NCI-H748 treated with DMSO at 0.1 percent for 48 hours (cell line): ENCODE results near the gene NOCT.
A peak's percentile ranks its signal among the peaks of the same experiment; 100 is the strongest.
"Not testable (repeated sequence)": the region's sequence is repeated elsewhere in the genome, so short reads cannot be mapped to it uniquely, and the experiment has no call there.

Experiments
- DNase-seq: peaks from one replicate; lab custom pipeline; 2025; lab: John Stamatoyannopoulos, UW

The NOCT gene

GRCh38 chr4:139015269-139015947 lies at the start of gene NOCT:
Gene NOCT (plus strand): TSS chr4:139015781. CDS start chr4:139015982, 201 bp downstream.
- DNase-seq = peak; percentile 42

- DNase-seq = no peak
These were observed 48.3 kb upstream of the NOCT start for GRCh38 chr4:138967313-138967712.

- DNase-seq = peak; percentile 22
These were observed 42.4 kb upstream of the NOCT start for GRCh38 chr4:138972956-138973801.

GRCh38 chr4:138975225-138975624 lies 40.4 kb upstream of the NOCT start:
- DNase-seq = no peak

GRCh38 chr4:138976526-138976925 lies 39.1 kb upstream of the NOCT start:
- no peak for DNase-seq

GRCh38 chr4:138977524-138977923 lies 38.1 kb upstream of the NOCT start:
- DNase-seq = no peak

GRCh38 chr4:138978028-138978585 lies 37.5 kb upstream of the NOCT start:
- DNase-seq = no peak

GRCh38 chr4:138978600-138978999 lies 37.0 kb upstream of the NOCT start:
- no peak for DNase-seq

GRCh38 chr4:138979742-138980141 lies 35.8 kb upstream of the NOCT start:
- DNase-seq = no peak

GRCh38 chr4:138981930-138982390 lies 33.6 kb upstream of the NOCT start:
- peak; percentile 0 for DNase-seq

GRCh38 chr4:138982754-138983153 lies 32.8 kb upstream of the NOCT start:
- DNase-seq = no peak

- no peak for DNase-seq
These were observed 31.9 kb upstream of the NOCT start for GRCh38 chr4:138983690-138984089.

- DNase-seq = no peak
These were observed 30.9 kb upstream of the NOCT start for GRCh38 chr4:138984647-138985046.

GRCh38 chr4:138992676-138993075 lies 22.9 kb upstream of the NOCT start:
- DNase-seq = no peak

- no peak for DNase-seq
These were observed 19.5 kb upstream of the NOCT start for GRCh38 chr4:138996090-138996489.

GRCh38 chr4:138999666-139000065 lies 15.9 kb upstream of the NOCT start:
- DNase-seq = no peak

- not testable (repeated sequence) for DNase-seq
These were observed 15.4 kb upstream of the NOCT start for GRCh38 chr4:139000134-139000533.

GRCh38 chr4:139001430-139001829 lies 14.2 kb upstream of the NOCT start:
- not testable (repeated sequence) for DNase-seq

GRCh38 chr4:139003668-139004067 lies 11.9 kb upstream of the NOCT start:
- not testable (repeated sequence) for DNase-seq

GRCh38 chr4:139005774-139006173 lies 9.8 kb upstream of the NOCT start:
- DNase-seq = no peak

GRCh38 chr4:139007640-139008039 lies 7.9 kb upstream of the NOCT start:
- DNase-seq = no peak

GRCh38 chr4:139008278-139008677 lies 7.3 kb upstream of the NOCT start:
- DNase-seq = not testable (repeated sequence)

GRCh38 chr4:139009702-139010101 lies 5.9 kb upstream of the NOCT start:
- DNase-seq = no peak
